IPS-18a (cell line): ENCODE measurements around the gene TXNRD2.
A peak's percentile ranks its signal among the peaks of the same experiment; 100 is the strongest.

Experiments used
- H3K27ac ChIP-seq: one replicate; pipeline ENCODE4 v1.5.1; 2013; ENCODE audit warnings: low read length
- H3K27me3 ChIP-seq: one replicate; pipeline ENCODE4 v1.6.1; 2013; ENCODE audit warnings: mild to moderate bottlenecking, low read length; ENCODE audit not compliant: control insufficient read depth, insufficient read depth
- H3K36me3 ChIP-seq: one replicate; pipeline ENCODE4 v1.6.1; 2013; ENCODE audit warnings: low read depth, low read length; ENCODE audit not compliant: control insufficient read depth
- H3K4me1 ChIP-seq: one replicate; pipeline ENCODE4 v1.6.1; 2013; ENCODE audit warnings: low read depth, low read length; ENCODE audit not compliant: control insufficient read depth
- H3K4me3 ChIP-seq: one replicate; pipeline ENCODE4 v1.5.1; 2013; ENCODE audit warnings: low read length
- H3K9ac ChIP-seq: one replicate; pipeline ENCODE4 v1.6.1; 2013; ENCODE audit warnings: mild to moderate bottlenecking, low read length, moderate library complexity
- H3K9me3 ChIP-seq: one replicate; pipeline ENCODE4 v1.6.1; 2013; ENCODE audit warnings: low read depth, low read length; ENCODE audit not compliant: control insufficient read depth

Gene TXNRD2

DNA sequence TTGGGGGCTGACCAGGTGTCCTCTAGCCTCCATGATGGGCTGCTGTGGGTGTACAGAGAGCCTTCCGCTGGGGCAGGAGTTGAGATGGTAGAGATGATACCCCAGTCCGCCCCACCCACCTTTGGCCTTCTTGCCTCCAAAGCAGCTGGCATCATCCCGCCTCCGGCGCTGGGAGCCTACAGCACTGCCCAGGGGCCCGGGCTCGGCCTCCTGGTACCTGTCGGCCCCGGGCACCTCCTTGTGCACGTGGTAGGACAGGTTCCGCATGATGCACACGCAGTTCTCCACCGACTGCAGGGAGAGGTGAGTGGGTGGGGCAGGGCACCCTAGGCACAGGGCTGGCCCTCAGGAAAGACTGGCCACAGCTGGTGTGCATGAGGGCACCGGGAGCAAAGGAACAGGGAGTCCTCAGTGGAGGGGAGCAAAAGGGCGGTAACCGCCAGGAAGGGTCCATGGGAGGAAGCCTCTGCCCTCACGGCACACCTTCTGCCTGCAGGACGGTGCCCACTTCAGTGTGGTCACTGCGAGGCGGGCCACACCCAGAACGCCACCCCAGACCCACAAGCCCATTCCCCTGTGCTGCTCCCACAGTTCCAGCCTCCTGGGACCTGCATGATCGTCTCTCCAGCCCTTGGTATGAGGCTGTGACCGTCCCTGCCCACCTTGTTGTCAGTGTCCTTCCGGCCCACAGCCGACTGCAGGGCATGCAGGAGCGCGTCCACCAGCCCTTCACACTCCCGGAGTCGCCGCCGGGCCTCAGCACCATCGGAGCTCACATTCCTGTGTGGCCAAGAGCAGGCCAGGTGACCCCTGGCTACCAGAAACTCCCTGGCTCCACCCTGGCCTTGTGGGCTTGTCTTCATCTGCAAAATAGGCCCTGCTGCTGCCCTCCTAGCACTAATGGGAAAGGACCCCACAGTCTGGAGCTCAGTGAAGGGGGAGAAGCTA is 36.0 kb upstream of the TXNRD2 start:
- no peaks in the 10 kb centered on the region for H3K9me3 ChIP-seq
- peaks cover 12% of the 10 kb centered on the region for H3K4me1 ChIP-seq
- H3K27ac ChIP-seq: no peak overlapping the region
- H3K4me3 ChIP-seq: no peak overlapping the region
- no peaks in the 10 kb centered on the region for H3K27me3 ChIP-seq
- no peak overlapping the region for H3K9ac ChIP-seq
- H3K36me3 ChIP-seq: peaks cover 25% of the 10 kb centered on the region

DNA sequence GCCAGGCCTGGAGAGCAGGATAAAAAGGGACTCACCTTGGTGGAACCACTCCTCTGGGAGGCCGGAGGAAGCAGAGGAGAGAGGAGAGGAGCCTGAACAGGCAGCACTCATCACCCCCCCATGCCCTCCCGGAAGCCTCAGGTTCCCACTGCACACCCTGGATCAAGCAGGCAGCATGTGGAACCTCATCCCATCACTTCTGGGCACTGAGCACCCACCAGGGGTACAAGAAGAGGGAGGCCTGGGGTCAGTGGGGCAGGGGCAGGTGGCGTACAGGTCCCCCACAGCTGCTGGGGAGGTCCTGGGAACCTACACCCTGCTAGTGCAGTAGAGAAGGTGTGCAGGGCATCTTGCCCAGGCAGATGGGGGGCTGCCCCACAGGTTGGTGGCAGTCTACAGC is 35.1 kb upstream of the TXNRD2 start:
- H3K27me3 ChIP-seq: no peaks in the 10 kb centered on the region
- no peak overlapping the region for H3K27ac ChIP-seq
- H3K4me3 ChIP-seq: no peak overlapping the region
- peaks cover 12% of the 10 kb centered on the region for H3K4me1 ChIP-seq
- H3K36me3 ChIP-seq: peaks cover 26% of the 10 kb centered on the region
- H3K9me3 ChIP-seq: no peaks in the 10 kb centered on the region
- no peak overlapping the region for H3K9ac ChIP-seq

- peaks cover 12% of the 10 kb centered on the region for H3K4me1 ChIP-seq
Observed at GRCh38 chr22:19975707-19976035, 34.1 kb upstream of the TXNRD2 start.

DNA sequence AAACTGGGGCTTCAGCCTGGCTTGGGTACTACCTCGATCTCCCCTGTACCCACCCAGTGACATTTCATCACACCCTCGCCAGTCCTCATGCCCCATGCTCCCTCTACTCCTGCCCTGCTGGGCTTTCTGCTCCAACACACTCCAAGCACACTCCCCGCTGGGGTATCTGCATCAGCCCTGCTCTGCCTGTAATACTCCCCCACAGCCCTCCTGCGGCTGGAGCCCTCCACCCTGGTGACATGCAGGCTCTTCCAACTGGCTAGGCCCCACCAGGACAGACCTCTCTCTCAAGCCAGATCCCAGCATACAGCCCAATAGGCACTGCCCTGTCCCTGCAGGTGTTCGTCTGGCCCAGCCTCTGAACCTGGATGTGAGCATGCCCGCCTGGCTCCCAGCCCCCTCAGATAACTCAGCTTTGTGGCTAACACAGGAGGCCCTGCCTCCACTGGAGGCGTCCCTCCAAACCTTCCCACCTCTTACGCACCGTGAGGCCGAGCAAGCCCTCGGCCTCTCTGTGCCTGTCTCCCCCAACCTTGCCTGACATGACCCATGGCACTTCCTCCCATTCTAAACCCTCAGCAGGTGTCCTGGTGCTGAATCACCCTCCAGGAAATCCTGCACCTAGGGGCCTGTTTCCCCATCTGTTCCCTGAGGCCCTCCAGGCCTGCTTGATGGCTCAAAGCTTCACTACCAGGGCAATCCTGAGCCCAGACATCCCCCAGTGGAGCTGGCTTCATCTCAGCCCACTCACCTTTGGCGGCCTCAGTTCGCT is 33.5 kb upstream of the TXNRD2 start:
- H3K4me3 ChIP-seq: peak overlapping the region; percentile 4
- H3K36me3 ChIP-seq: peaks cover 18% of the 10 kb centered on the region
- peak overlapping the region; percentile 84 for H3K27ac ChIP-seq
- H3K9me3 ChIP-seq: no peaks in the 10 kb centered on the region
- H3K4me1 ChIP-seq: peaks cover 12% of the 10 kb centered on the region
- no peaks in the 10 kb centered on the region for H3K27me3 ChIP-seq
- peak overlapping the region; percentile 54 for H3K9ac ChIP-seq

More at GRCh38 chr22:19975707-19976035, 34.1 kb upstream of the TXNRD2 start:
- H3K9ac ChIP-seq: peak overlapping the region; percentile 54
- no peaks in the 10 kb centered on the region for H3K9me3 ChIP-seq
- no peak overlapping the region for H3K27ac ChIP-seq
- H3K27me3 ChIP-seq: no peaks in the 10 kb centered on the region
- no peak overlapping the region for H3K4me3 ChIP-seq
- H3K36me3 ChIP-seq: peaks cover 23% of the 10 kb centered on the region

DNA sequence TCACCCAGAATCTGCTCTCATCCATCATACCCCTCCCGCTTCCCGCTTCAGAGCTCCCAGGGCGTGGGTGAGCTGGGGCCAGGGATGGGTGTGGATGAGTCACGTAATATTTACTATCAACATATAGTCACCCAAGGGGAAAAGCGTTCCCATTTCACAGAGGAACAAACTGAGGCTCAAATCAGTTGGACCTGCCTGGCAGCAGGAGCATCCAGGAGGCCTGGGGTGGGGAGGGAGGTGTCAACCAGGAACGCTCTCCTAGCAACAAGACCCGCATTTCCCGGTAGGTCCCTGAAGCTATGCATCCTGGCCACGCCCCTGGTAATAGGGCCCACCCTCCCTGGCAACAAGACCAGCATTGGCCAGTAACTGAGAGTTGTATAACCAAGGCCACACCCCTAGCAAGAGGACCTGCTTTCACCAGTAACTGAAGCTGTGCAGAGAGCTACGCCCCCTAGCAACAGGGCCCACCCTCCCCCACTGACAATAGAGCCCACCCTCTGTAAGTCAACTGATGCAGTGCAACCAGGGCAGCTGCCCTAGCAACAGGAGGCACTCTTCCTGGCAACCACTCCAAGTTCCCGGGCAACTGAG is 32.7 kb upstream of the TXNRD2 start:
- Histone ChIP-seq H3K4me3 (peak overlapping the region; percentile 4), H3K9me3 (no peaks in the 10 kb centered on the region), H3K36me3 (peaks cover 15% of the 10 kb centered on the region), H3K4me1 (peaks cover 12% of the 10 kb centered on the region), H3K9ac (peak overlapping the region; percentile 54), H3K27me3 (no peaks in the 10 kb centered on the region), H3K27ac (peak overlapping the region; percentile 84)

DNA sequence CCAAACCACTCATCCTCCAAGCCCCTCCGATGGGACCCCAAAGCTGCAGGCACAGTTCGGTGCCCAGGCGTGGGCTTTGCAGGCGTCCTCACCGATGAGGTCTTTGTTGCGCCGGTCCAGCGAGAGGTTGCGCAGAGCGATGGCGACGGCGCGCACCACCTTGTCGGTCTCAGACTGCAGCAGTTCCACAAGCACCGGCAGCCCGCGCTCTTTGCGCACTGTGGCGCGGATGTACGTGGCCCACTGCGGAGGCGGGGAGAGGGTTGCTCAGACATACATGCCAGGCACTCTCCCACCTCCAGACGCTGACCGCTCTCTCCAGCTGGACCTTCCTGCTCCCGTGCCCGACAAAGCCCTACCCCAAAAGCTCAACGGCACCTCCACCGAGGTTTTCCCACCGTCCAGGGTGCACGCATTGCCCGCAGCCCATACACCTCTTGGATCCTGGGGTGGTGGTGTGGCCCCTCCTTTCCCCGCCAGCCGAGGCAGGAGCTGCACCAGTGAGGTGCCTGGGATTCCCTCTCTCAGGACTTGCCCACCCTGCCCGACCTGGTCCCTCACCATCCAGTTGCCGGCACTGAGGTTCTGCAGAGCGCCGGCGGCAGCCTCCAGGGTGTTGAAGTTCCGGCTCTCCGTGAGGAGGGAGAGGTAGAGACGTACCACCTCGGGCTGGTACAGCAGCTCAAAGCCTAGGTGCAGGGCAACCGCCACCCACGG is 32.1 kb upstream of the TXNRD2 start:
- peaks cover 11% of the 10 kb centered on the region for H3K36me3 ChIP-seq
- peaks cover 12% of the 10 kb centered on the region for H3K4me1 ChIP-seq
- no peaks in the 10 kb centered on the region for H3K9me3 ChIP-seq
- peak overlapping the region; percentile 9 for H3K27ac ChIP-seq
- no peaks in the 10 kb centered on the region for H3K27me3 ChIP-seq
- H3K9ac ChIP-seq: no peak overlapping the region
- no peak overlapping the region for H3K4me3 ChIP-seq

DNA sequence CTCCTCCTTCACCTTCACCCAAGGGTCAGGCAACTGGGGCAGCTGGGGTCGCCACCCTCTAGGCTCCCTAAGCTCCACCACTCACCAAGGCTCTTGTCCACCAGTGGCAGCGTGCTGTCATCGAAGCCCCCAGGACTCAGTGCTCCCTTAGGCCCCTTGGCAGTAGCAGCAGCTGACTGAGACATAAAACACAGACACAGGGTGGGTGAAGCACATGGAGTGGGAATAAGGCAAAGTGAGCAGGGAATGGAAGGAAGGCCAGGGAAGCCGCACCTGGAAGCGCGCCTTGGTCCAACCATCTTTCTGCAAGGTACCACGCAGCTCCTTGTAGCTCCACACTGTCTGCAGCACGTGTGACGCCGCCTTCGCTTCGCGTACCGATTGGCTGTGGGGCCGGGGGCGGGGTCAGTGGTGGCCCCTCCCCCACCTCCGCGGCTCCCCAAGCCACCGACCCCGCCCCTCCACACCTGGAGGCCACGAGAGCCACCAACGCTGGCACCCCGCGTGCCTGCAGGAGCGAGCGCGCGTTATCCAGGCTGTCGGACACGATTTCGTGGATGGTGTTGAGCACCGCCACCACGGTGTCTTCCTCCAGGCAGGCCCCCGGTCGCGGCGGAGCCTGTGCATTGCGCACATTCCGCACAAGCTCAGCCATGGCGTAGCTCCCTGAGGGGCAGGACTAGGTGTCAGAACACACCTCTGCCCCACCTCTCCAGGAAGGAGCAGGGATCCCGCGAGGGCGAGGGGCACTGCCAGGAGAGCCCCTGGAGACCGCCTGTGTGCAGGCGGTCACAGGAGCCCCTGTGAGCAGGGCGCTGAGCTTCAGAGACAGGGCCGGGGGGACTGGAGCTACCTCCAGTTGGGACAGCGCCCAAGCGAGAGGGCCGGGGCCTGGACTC is 31.3 kb upstream of the TXNRD2 start:
- peaks cover 12% of the 10 kb centered on the region for H3K4me1 ChIP-seq
- H3K9ac ChIP-seq: no peak overlapping the region
- no peak overlapping the region for H3K4me3 ChIP-seq
- no peaks in the 10 kb centered on the region for H3K27me3 ChIP-seq
- H3K36me3 ChIP-seq: peaks cover 9% of the 10 kb centered on the region
- no peak overlapping the region for H3K27ac ChIP-seq
- H3K9me3 ChIP-seq: no peaks in the 10 kb centered on the region

GRCh38 chr22:19972251-19972650 is 30.6 kb upstream of the TXNRD2 start:
- H3K4me3 ChIP-seq: no peak overlapping the region
- no peak overlapping the region for H3K27ac ChIP-seq
- H3K36me3 ChIP-seq: peaks cover 9% of the 10 kb centered on the region
- H3K27me3 ChIP-seq: no peaks in the 10 kb centered on the region
- H3K4me1 ChIP-seq: peaks cover 12% of the 10 kb centered on the region
- H3K9ac ChIP-seq: no peak overlapping the region
- H3K9me3 ChIP-seq: no peaks in the 10 kb centered on the region

GRCh38 chr22:19971276-19972124 is 29.9 kb upstream of the TXNRD2 start:
- no peak overlapping the region for H3K9ac ChIP-seq
- H3K27ac ChIP-seq: no peak overlapping the region
- H3K27me3 ChIP-seq: no peaks in the 10 kb centered on the region
- peaks cover 9% of the 10 kb centered on the region for H3K36me3 ChIP-seq
- H3K4me1 ChIP-seq: peaks cover 12% of the 10 kb centered on the region
- H3K9me3 ChIP-seq: no peaks in the 10 kb centered on the region
- H3K4me3 ChIP-seq: no peak overlapping the region
